KMS-11 (cell line): ENCODE results near the gene CLEC9A.

ENCODE experiments used
- H2AFZ ChIP-seq: fragments of 200-600 bp; sonication (generic); 2 replicates; pipeline ENCODE4 v1.6.1; 2016; ENCODE audit warnings: antibody characterized with exemption, mixed run types, low read depth
- H3K27ac ChIP-seq: fragments of 200-600 bp; sonication (generic); 2 replicates; pipeline ENCODE4 v1.6.1; 2016; ENCODE audit warnings: mild to moderate bottlenecking, mixed run types
- H3K27me3 ChIP-seq: fragments of 200-600 bp; sonication (generic); 2 replicates; pipeline ENCODE4 v1.6.1; 2017; ENCODE audit warnings: mild to moderate bottlenecking, low read depth, mixed run types, moderate library complexity; ENCODE audit not compliant: insufficient read depth
- H3K36me3 ChIP-seq: fragments of 200-600 bp; sonication (generic); 2 replicates; pipeline ENCODE4 v1.6.1; 2017; ENCODE audit warnings: mild to moderate bottlenecking, mixed run types; ENCODE audit not compliant: insufficient read depth
- H3K4me1 ChIP-seq: fragments of 200-600 bp; sonication (generic); 2 replicates; pipeline ENCODE4 v1.6.1; 2016; ENCODE audit warnings: mild to moderate bottlenecking, low read depth, mixed run types; ENCODE audit not compliant: poor library complexity, severe bottlenecking
- H3K4me2 ChIP-seq: fragments of 200-600 bp; sonication (generic); 2 replicates; pipeline ENCODE4 v1.7.0; 2016; ENCODE audit warnings: mild to moderate bottlenecking, mixed run types
- H3K4me3 ChIP-seq: fragments of 200-600 bp; sonication (generic); IDR thresholded peaks from 2 replicates; pipeline ENCODE4 v1.6.1; 2017; ENCODE audit warnings: low read depth, low read length, mixed read lengths; ENCODE audit not compliant: insufficient read depth
- H3K79me2 ChIP-seq: fragments of 200-600 bp; sonication (generic); 2 replicates; pipeline ENCODE4 v1.6.1; 2016; ENCODE audit warnings: low read depth, mixed run types; ENCODE audit not compliant: insufficient read depth
- H3K9ac ChIP-seq: fragments of 200-600 bp; sonication (generic); 2 replicates; pipeline ENCODE4 v1.6.1; 2016; ENCODE audit warnings: mild to moderate bottlenecking, mixed run types
- H4K20me1 ChIP-seq: fragments of 200-600 bp; sonication (generic); 2 replicates; pipeline ENCODE4 v1.6.1; 2016; ENCODE audit warnings: mild to moderate bottlenecking, mixed run types; ENCODE audit not compliant: insufficient read depth
- TF ChIP-seq, protein P1 (sequence below): fragments of 200-600 bp; sonication (generic); conservative IDR thresholded peaks from 2 replicates; pipeline ENCODE4 v1.6.1; 2017; ENCODE audit warnings: low read depth, mild to moderate bottlenecking, antibody characterized with exemption, low read length, moderate library complexity, mixed read lengths

The CLEC9A gene

DNA sequence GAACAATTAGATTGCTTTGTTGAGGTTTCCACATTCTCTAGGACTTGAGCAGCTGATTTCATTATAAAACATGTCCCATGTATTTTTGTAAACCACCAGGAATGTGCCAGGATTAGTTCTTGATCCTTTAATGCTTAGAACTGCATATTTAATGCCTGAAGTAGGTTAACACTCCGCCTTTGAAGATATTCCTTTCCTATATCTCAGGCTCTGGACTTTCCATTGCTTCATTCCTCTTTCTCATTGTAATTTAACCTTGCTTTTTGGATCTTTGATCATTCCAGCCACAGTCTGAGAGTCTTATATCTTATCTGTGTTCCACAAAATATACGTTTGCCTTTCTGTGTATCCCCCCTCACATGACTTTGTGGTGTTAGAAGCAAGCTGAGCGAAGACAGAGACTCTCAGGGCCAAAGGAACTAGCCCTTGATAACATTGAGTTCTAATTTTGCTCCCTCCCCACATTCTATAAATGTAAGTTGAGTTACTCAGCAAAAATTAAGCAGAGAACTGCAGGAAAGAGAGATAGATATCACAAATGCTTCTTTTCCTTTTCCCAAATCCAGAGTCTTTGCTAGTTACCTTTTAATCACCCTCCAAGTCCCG lies 29.2 kb upstream of the CLEC9A start:
- H3K27ac ChIP-seq: no peak overlapping the region
- no peaks in the 10 kb centered on the region for H3K4me1 ChIP-seq
- H3K9ac ChIP-seq: no peak overlapping the region
- TF ChIP-seq, protein P1, sequence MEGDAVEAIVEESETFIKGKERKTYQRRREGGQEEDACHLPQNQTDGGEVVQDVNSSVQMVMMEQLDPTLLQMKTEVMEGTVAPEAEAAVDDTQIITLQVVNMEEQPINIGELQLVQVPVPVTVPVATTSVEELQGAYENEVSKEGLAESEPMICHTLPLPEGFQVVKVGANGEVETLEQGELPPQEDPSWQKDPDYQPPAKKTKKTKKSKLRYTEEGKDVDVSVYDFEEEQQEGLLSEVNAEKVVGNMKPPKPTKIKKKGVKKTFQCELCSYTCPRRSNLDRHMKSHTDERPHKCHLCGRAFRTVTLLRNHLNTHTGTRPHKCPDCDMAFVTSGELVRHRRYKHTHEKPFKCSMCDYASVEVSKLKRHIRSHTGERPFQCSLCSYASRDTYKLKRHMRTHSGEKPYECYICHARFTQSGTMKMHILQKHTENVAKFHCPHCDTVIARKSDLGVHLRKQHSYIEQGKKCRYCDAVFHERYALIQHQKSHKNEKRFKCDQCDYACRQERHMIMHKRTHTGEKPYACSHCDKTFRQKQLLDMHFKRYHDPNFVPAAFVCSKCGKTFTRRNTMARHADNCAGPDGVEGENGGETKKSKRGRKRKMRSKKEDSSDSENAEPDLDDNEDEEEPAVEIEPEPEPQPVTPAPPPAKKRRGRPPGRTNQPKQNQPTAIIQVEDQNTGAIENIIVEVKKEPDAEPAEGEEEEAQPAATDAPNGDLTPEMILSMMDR: no peak
- H3K4me3 ChIP-seq: no peak overlapping the region
- no peak overlapping the region for H2AFZ ChIP-seq
- H3K27me3 ChIP-seq: no peaks in the 10 kb centered on the region
- H4K20me1 ChIP-seq: no peaks in the 10 kb centered on the region
- H3K4me2 ChIP-seq: no peak overlapping the region
- no peaks in the 10 kb centered on the region for H3K36me3 ChIP-seq
- H3K79me2 ChIP-seq: no peaks in the 10 kb centered on the region

DNA sequence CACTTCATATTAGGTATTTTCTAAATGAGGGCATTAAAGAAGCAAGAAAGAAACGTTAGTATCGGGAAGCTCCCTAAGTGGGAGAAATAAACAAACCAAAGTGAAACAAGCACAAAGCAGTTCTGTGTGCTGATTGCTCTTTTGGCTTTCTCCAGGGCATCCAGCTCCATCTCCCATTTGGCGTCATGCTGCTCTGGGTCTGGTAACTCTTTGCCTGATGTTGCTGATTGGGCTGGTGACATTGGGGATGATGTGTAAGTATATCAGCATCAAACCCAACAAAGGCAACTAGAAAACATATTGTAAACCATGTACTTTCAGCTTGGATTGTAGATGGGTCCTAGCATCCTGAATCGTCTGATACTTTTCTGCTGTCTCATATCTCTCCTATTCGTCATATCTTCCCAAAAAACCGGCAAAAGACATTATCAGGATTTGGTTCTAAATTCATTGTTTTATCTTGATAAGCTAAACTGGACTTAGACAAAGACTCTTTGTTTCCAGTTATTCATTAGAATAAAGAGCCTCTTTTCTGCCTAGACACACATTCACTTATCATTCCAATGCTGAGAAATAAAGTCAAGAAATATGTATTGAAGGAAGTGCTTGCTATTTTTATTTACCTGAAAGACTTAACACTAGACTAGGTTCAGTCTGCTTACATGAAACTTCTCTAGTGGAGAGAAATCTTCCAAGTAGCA lies 17.7 kb upstream of the CLEC9A start:
- H3K4me2 ChIP-seq: no peak overlapping the region
- TF ChIP-seq, protein P1: no peak

DNA sequence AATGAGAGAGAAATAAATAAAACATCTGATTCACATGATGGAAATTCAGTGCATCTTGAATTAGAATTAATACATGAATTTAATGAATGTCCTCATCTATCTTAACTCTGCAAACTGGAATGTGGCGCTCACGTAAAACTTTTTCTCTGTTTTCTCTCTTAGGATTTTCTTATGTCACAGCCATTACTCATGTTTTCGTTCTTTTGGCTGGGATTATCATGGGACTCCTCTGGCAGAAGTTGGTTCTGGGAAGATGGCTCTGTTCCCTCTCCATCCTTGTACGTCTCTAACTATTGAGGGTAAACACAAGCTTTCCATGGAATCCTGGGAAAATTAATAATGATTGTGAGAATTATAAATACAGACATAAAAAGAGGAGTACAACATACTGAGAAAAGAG lies 15.0 kb upstream of the CLEC9A start:
- Histone ChIP-seq H3K27ac (no peak overlapping the region), H3K9ac (no peak overlapping the region), H3K4me3 (no peak overlapping the region), H3K4me2 (no peak overlapping the region), H3K4me1 (no peaks in the 10 kb centered on the region), H3K27me3 (no peaks in the 10 kb centered on the region), H3K36me3 (no peaks in the 10 kb centered on the region), H2AFZ (no peak overlapping the region), H4K20me1 (no peaks in the 10 kb centered on the region), H3K79me2 (no peaks in the 10 kb centered on the region)
- TF ChIP-seq, protein P1: no peak

More for the DNA sequence above, 17.7 kb upstream of the CLEC9A start:
- Histone ChIP-seq H4K20me1 (no peaks in the 10 kb centered on the region), H3K4me3 (no peak overlapping the region), H3K27ac (no peak overlapping the region), H3K36me3 (no peaks in the 10 kb centered on the region), H2AFZ (no peak overlapping the region), H3K9ac (no peak overlapping the region), H3K79me2 (no peaks in the 10 kb centered on the region), H3K27me3 (no peaks in the 10 kb centered on the region), H3K4me1 (no peaks in the 10 kb centered on the region)

DNA sequence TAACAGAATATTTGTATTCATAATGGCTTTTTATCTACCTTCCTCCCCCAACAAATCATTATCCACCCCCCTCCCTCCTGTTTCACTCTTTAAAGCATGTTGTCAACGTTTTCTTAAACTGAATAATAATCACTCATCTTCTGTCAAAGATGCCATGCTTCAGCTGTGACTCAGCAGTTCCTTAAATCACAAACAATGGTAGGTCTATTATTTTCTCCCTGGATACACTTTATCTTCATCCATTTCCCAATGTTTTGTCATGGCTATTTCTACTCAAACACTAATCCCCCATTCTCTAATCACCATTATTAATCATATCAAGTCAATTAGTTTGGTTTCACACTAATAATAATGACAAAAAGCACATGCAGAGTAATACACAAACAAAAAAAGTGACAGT lies 13.6 kb upstream of the CLEC9A start:
- no peaks in the 10 kb centered on the region for H4K20me1 ChIP-seq
- no peak overlapping the region for H3K4me3 ChIP-seq
- no peaks in the 10 kb centered on the region for H3K79me2 ChIP-seq
- no peaks in the 10 kb centered on the region for H3K36me3 ChIP-seq
- H3K4me2 ChIP-seq: no peak overlapping the region
- H2AFZ ChIP-seq: no peak overlapping the region
- no peak overlapping the region for H3K27ac ChIP-seq
- no peak overlapping the region for H3K9ac ChIP-seq
- H3K27me3 ChIP-seq: no peaks in the 10 kb centered on the region
- no peaks in the 10 kb centered on the region for H3K4me1 ChIP-seq
- TF ChIP-seq, protein P1: no peak
